Activated B cell treated with CpG ODN at 0.5 μM for 24 hours (primary cell): ENCODE results near the gene SEPTIN10. TPM values are rescaled to one million over a fixed set of nuclear protein-coding genes. Genes with fewer than 3 reads are reported as not detected.

ENCODE experiments used
- ATAC-seq: fragments of 200-7000 bp; cut with Tn5 transposase; one replicate; pipeline ENCODE4 v1.10.0; 2021; ENCODE audit warnings: low read depth, mild to moderate bottlenecking, moderate library complexity
- CTCF ChIA-PET: fragments of 350-600 bp; sonication (Branson Sonifier 250); formaldehyde crosslinking; loops from one replicate; lab custom pipeline; 2021; ENCODE audit warnings: antibody characterized with exemption; lab: Charles Lee
- POLR2A ChIA-PET: fragments of 350-600 bp; sonication (Branson Sonifier 250); formaldehyde crosslinking; loops from one replicate; lab custom pipeline; 2021; ENCODE audit warnings: antibody characterized with exemption; lab: Charles Lee
- DNase-seq: peaks from one replicate; pipeline ENCODE4 v3.0.0; 2022
- H3K27ac Mint-ChIP-seq: one replicate; pipeline ENCODE4 v1.8.0; 2020; ENCODE audit warnings: mixed read lengths
- H3K27me3 Mint-ChIP-seq: one replicate; pipeline ENCODE4 v1.8.0; 2021; ENCODE audit warnings: mixed read lengths
- H3K36me3 Mint-ChIP-seq: one replicate; pipeline ENCODE4 v1.8.0; 2021; ENCODE audit warnings: low read depth, mixed read lengths
- H3K4me1 Mint-ChIP-seq: one replicate; pipeline ENCODE4 v1.8.0; 2021; ENCODE audit warnings: mixed read lengths
- H3K4me3 Mint-ChIP-seq: one replicate; pipeline ENCODE4 v1.8.0; 2020; ENCODE audit warnings: mild to moderate bottlenecking, mixed read lengths
- H3K9me3 Mint-ChIP-seq: one replicate; pipeline ENCODE4 v1.8.0; 2020; ENCODE audit warnings: mixed read lengths
- CTCF ChIP-seq: fragments of 200-600 bp; IDR thresholded peaks from one replicate; pipeline ENCODE4 v1.8.0; 2022; ENCODE audit warnings: antibody characterized with exemption, mild to moderate bottlenecking
- intact Hi-C: fragments of 100-400 bp; cut with micrococcal nuclease; formaldehyde crosslinking; loops from one replicate; pipeline ENCODE4 v1.15.1; 2024
- total RNA-seq: library from RNA; stranded (reverse); gene quantifications from 2 replicates; pipeline ENCODE4 v1.2.3, GENCODE V29; 2022

SEPTIN10 gene
- 0.35 and 0.69 TPM in 2 replicates for total RNA-seq

GRCh38 chr2:109613922-109614714 lies at the start of gene SEPTIN10, which contains the start of gene SOWAHC:
SEPTIN10 (minus strand) TSS chr2:109613966; CDS start chr2:109613827, 139 bp downstream.
SOWAHC (plus strand) TSS chr2:109614364; CDS start chr2:109614490, 126 bp downstream.
- Mint-ChIP-seq H3K27ac (peak within 1 kb of the TSS; percentile 9), H3K9me3 (peaks cover 8% of the 10 kb centered on the region), H3K36me3 (peaks cover 3% of the 10 kb centered on the region), H3K27me3 (peaks cover 60% of the 10 kb centered on the region), H3K4me1 (peaks cover 15% of the 10 kb centered on the region), H3K4me3 (peak within 1 kb of the TSS; percentile 85)
- CTCF ChIA-PET: no interaction called here
- POLR2A ChIA-PET: interaction anchor here (0.6 kb wide), 1 partner anchor 11 kb away, joined by 3 read pairs; no protein-coding TSS in a partner anchor
- DNase-seq (peak; percentile 61), ATAC-seq (peak; percentile 88)
- intact Hi-C loops: loop anchor here (5.0 kb wide), 1 partner anchor 1167 kb away; the partner anchor contains the start of gene GCC2
- no peak for TF ChIP-seq CTCF

GRCh38 chr2:109662889-109663288 lies 49.1 kb upstream of the SEPTIN10 start:
- ChIA-PET POLR2A (no interaction called here), CTCF (no interaction called here)
- Mint-ChIP-seq H3K27me3 (peaks cover 6% of the 10 kb centered on the region), H3K36me3 (no peaks in the 10 kb centered on the region), H3K27ac (no peak overlapping the region), H3K9me3 (no peaks in the 10 kb centered on the region), H3K4me1 (no peaks in the 10 kb centered on the region), H3K4me3 (no peak overlapping the region)
- TF ChIP-seq CTCF: no peak
- intact Hi-C loops: no loop called here
- DNase-seq (no peak), ATAC-seq (no peak)

- no peak for TF ChIP-seq CTCF
- no peak overlapping the region for H3K27ac Mint-ChIP-seq
- CTCF ChIA-PET: no interaction called here
- no peak for DNase-seq
- H3K4me1 Mint-ChIP-seq: no peaks in the 10 kb centered on the region
- no peaks in the 10 kb centered on the region for H3K36me3 Mint-ChIP-seq
- no peaks in the 10 kb centered on the region for H3K9me3 Mint-ChIP-seq
- POLR2A ChIA-PET: no interaction called here
- intact Hi-C loops: no loop called here
- no peak for ATAC-seq
- no peak overlapping the region for H3K4me3 Mint-ChIP-seq
- peaks cover 4% of the 10 kb centered on the region for H3K27me3 Mint-ChIP-seq
Measured at GRCh38 chr2:109660046-109660860, 46.5 kb upstream of the SEPTIN10 start.

GRCh38 chr2:109659396-109660045 lies 45.8 kb upstream of the SEPTIN10 start:
- TF ChIP-seq CTCF: no peak
- H3K27ac Mint-ChIP-seq: no peak overlapping the region
- ChIA-PET CTCF (no interaction called here), POLR2A (no interaction called here)
- DNase-seq (no peak), ATAC-seq (no peak)
- H3K9me3 Mint-ChIP-seq: no peaks in the 10 kb centered on the region
- intact Hi-C loops: no loop called here
- no peaks in the 10 kb centered on the region for H3K4me1 Mint-ChIP-seq
- H3K4me3 Mint-ChIP-seq: no peak overlapping the region
- H3K27me3 Mint-ChIP-seq: peaks cover 4% of the 10 kb centered on the region
- H3K36me3 Mint-ChIP-seq: no peaks in the 10 kb centered on the region
